HUES6 (cell line): ENCODE data around the gene TFEB.

Source experiments
- H3K27ac ChIP-seq: 2 replicates; pipeline ENCODE4 v1.7.0; 2013; ENCODE audit warnings: low read depth, mild to moderate bottlenecking, low read length, inconsistent platforms
- H3K27me3 ChIP-seq: 2 replicates; pipeline ENCODE4 v1.6.1; 2013; ENCODE audit warnings: low read length; ENCODE audit not compliant: control insufficient read depth, insufficient read depth
- H3K36me3 ChIP-seq: 2 replicates; pipeline ENCODE4 v1.6.1; 2013; ENCODE audit warnings: low read length; ENCODE audit not compliant: control insufficient read depth, insufficient read depth
- H3K4me1 ChIP-seq: 2 replicates; pipeline ENCODE4 v1.6.1; 2013; ENCODE audit warnings: low read length; ENCODE audit not compliant: control insufficient read depth, insufficient read depth
- H3K4me3 ChIP-seq: 2 replicates; pipeline ENCODE4 v1.5.1; 2013; ENCODE audit warnings: low read depth, low read length
- H3K9ac ChIP-seq: one replicate; pipeline ENCODE4 v1.6.1; 2013; ENCODE audit warnings: mild to moderate bottlenecking, low read length
- H3K9me3 ChIP-seq: 2 replicates; pipeline ENCODE4 v1.6.1; 2013; ENCODE audit warnings: low read depth, low read length; ENCODE audit not compliant: control insufficient read depth, insufficient read depth

TFEB gene

GRCh38 chr6:41702771-41703494 is 32.5 kb downstream of the TFEB start:
- no peaks in the 10 kb centered on the region for H3K27me3 ChIP-seq
- H3K27ac ChIP-seq = no peak overlapping the region
- no peaks in the 10 kb centered on the region for H3K9me3 ChIP-seq
- H3K9ac ChIP-seq = no peak overlapping the region
- no peak overlapping the region for H3K4me3 ChIP-seq
- H3K4me1 ChIP-seq = peaks cover 24% of the 10 kb centered on the region
- H3K36me3 ChIP-seq = no peaks in the 10 kb centered on the region

GRCh38 chr6:41702089-41702745 is 33.2 kb downstream of the TFEB start:
- Histone ChIP-seq H3K27ac (no peak overlapping the region), H3K27me3 (no peaks in the 10 kb centered on the region), H3K4me3 (no peak overlapping the region), H3K9me3 (no peaks in the 10 kb centered on the region), H3K4me1 (peaks cover 24% of the 10 kb centered on the region), H3K9ac (no peak overlapping the region), H3K36me3 (no peaks in the 10 kb centered on the region)

- Histone ChIP-seq H3K36me3 (no peaks in the 10 kb centered on the region), H3K9me3 (no peaks in the 10 kb centered on the region), H3K27me3 (no peaks in the 10 kb centered on the region), H3K4me3 (peak overlapping the region; percentile 12; the same call in 1 of the 2 replicates), H3K27ac (no peak overlapping the region), H3K4me1 (peaks cover 16% of the 10 kb centered on the region), H3K9ac (no peak overlapping the region)
Observed at GRCh38 chr6:41700463-41701347, 34.7 kb downstream of the TFEB start.

GRCh38 chr6:41699063-41699462 is 36.3 kb downstream of the TFEB start:
- Histone ChIP-seq H3K9me3 (no peaks in the 10 kb centered on the region), H3K27ac (no peak overlapping the region), H3K4me3 (no peak overlapping the region), H3K27me3 (no peaks in the 10 kb centered on the region), H3K36me3 (no peaks in the 10 kb centered on the region), H3K9ac (no peak overlapping the region), H3K4me1 (peaks cover 16% of the 10 kb centered on the region)

- Histone ChIP-seq H3K36me3 (no peaks in the 10 kb centered on the region), H3K4me3 (no peak overlapping the region), H3K9me3 (no peaks in the 10 kb centered on the region), H3K27me3 (no peaks in the 10 kb centered on the region), H3K27ac (no peak overlapping the region), H3K4me1 (peaks cover 16% of the 10 kb centered on the region), H3K9ac (no peak overlapping the region)
Observed at GRCh38 chr6:41697861-41698781, 37.3 kb downstream of the TFEB start.

- Histone ChIP-seq H3K9ac (no peak overlapping the region), H3K9me3 (no peaks in the 10 kb centered on the region), H3K4me1 (peaks cover 16% of the 10 kb centered on the region), H3K36me3 (no peaks in the 10 kb centered on the region), H3K27me3 (no peaks in the 10 kb centered on the region), H3K4me3 (no peak overlapping the region), H3K27ac (no peak overlapping the region)
Observed at GRCh38 chr6:41696788-41697187, 38.6 kb downstream of the TFEB start.

GRCh38 chr6:41695825-41696224 is 39.6 kb downstream of the TFEB start:
- Histone ChIP-seq H3K9me3 (no peaks in the 10 kb centered on the region), H3K4me3 (no peak overlapping the region), H3K27me3 (no peaks in the 10 kb centered on the region), H3K36me3 (no peaks in the 10 kb centered on the region), H3K9ac (no peak overlapping the region), H3K4me1 (peaks cover 11% of the 10 kb centered on the region), H3K27ac (no peak overlapping the region)

GRCh38 chr6:41694815-41695526 is 40.4 kb downstream of the TFEB start:
- Histone ChIP-seq H3K9ac (no peak overlapping the region), H3K27me3 (no peaks in the 10 kb centered on the region), H3K27ac (no peak overlapping the region), H3K36me3 (no peaks in the 10 kb centered on the region), H3K9me3 (no peaks in the 10 kb centered on the region), H3K4me1 (peaks cover 5% of the 10 kb centered on the region; the same call in 1 of the 2 replicates), H3K4me3 (no peak overlapping the region)

- no peak overlapping the region for H3K9ac ChIP-seq
- no peaks in the 10 kb centered on the region for H3K27me3 ChIP-seq
- no peak overlapping the region for H3K27ac ChIP-seq
- H3K4me1 ChIP-seq = peaks cover 5% of the 10 kb centered on the region; the same call in 1 of the 2 replicates
- no peak overlapping the region for H3K4me3 ChIP-seq
- H3K9me3 ChIP-seq = no peaks in the 10 kb centered on the region
- no peaks in the 10 kb centered on the region for H3K36me3 ChIP-seq
Observed at GRCh38 chr6:41693281-41694240, 41.8 kb downstream of the TFEB start.
